CD4-positive, alpha-beta memory T cell (primary cell): Measurements from ENCODE around the gene MIR17HG. TPM values are rescaled to one million over a fixed set of nuclear protein-coding genes. Genes with fewer than 3 reads are reported as not detected.

Experiments used
- CTCF ChIA-PET: fragments of 350-600 bp; sonication (Branson Sonifier 250); formaldehyde crosslinking; loops from one replicate; lab custom pipeline; 2021; ENCODE audit warnings: inconsistent platforms; ENCODE audit not compliant: partially characterized antibody; lab: Charles Lee
- POLR2A ChIA-PET: fragments of 350-600 bp; sonication (Branson Sonifier 250); formaldehyde crosslinking; loops from one replicate; lab custom pipeline; 2021; ENCODE audit not compliant: partially characterized antibody; lab: Charles Lee
- DNase-seq, 5 donors: peaks; one replicate each; pipeline versions ENCODE4 v3.0.0 to v3.0.0-alpha.2; 2020 to 2022; ENCODE audit warnings: mixed read lengths in 1 of 5
- H3K27ac ChIP-seq: one replicate; pipeline ENCODE4 v1.7.0; 2013; ENCODE audit warnings: low read depth, low read length
- H3K27me3 ChIP-seq: 2 replicates; pipeline ENCODE4 v1.7.0; 2013; ENCODE audit warnings: mild to moderate bottlenecking, low read length, moderate library complexity; ENCODE audit not compliant: insufficient read depth
- H3K36me3 ChIP-seq: 2 replicates; pipeline ENCODE4 v1.7.0; 2013; ENCODE audit warnings: mild to moderate bottlenecking, low read length, moderate library complexity; ENCODE audit not compliant: insufficient read depth
- H3K4me1 ChIP-seq: 2 replicates; pipeline ENCODE4 v1.7.0; 2013; ENCODE audit warnings: mild to moderate bottlenecking, low read length, moderate library complexity; ENCODE audit not compliant: insufficient read depth
- H3K4me3 ChIP-seq, 2 donors: one replicate each; pipeline ENCODE4 v1.7.0; 2013; ENCODE audit warnings: low read length in 2 of 2, mild to moderate bottlenecking in 1 of 2
- H3K9me3 ChIP-seq, 2 donors: one replicate each; pipeline ENCODE4 v1.7.0; 2013; ENCODE audit warnings: low read length in 2 of 2, control low read depth in 1 of 2; ENCODE audit not compliant: control insufficient read depth in 1 of 2
- H3K27ac Mint-ChIP-seq, 7 donors: one replicate each; pipeline ENCODE4 v1.8.0; 2020 to 2021; ENCODE audit warnings: mixed read lengths in 7 of 7, mild to moderate bottlenecking in 6 of 7, inconsistent platforms in 3 of 7, moderate library complexity in 3 of 7
- H3K27me3 Mint-ChIP-seq, 2 donors: one replicate each; pipeline ENCODE4 v1.8.0; 2020 to 2021; ENCODE audit warnings: mixed read lengths in 2 of 2
- H3K36me3 Mint-ChIP-seq, 2 donors: one replicate each; pipeline ENCODE4 v1.8.0; 2020 to 2021; ENCODE audit warnings: mixed read lengths in 2 of 2, inconsistent platforms in 1 of 2, mild to moderate bottlenecking in 1 of 2
- H3K4me1 Mint-ChIP-seq, 4 donors: one replicate each; pipeline ENCODE4 v1.8.0; 2020 to 2021; ENCODE audit warnings: mixed read lengths in 4 of 4, mild to moderate bottlenecking in 1 of 4
- H3K4me3 Mint-ChIP-seq, 8 donors: one replicate each; pipeline ENCODE4 v1.8.0; 2020 to 2021; ENCODE audit warnings: mixed read lengths in 8 of 8, mild to moderate bottlenecking in 7 of 8, moderate library complexity in 6 of 8, inconsistent platforms in 3 of 8
- H3K9me3 Mint-ChIP-seq, 8 donors: one replicate each; pipeline ENCODE4 v1.8.0; 2020 to 2021; ENCODE audit warnings: mixed read lengths in 8 of 8, mild to moderate bottlenecking in 5 of 8, inconsistent platforms in 3 of 8, moderate library complexity in 1 of 8
- intact Hi-C: fragments of 100-400 bp; cut with micrococcal nuclease; formaldehyde crosslinking; loops from one replicate; pipeline ENCODE4 v1.15.1; 2023
- polyA plus RNA-seq, 2 donors: library from polyadenylated mRNA; unstranded; fragments of 300-500 nt; fragmentation: Illumina TruSeq; gene quantifications; one replicate each; pipeline ENCODE4 v1.2.3, GENCODE V29; 2021
- total RNA-seq, 2 experiments: library from RNA; stranded (reverse); gene quantifications; one replicate each; pipeline ENCODE4 v1.2.3, GENCODE V29; 2021

The MIR17HG gene
- total and polyA plus RNA-seq, 4 experiments from 2014 or later, result 0.18 to 13.2 (median 6.7) TPM

- peaks cover 8% of the 10 kb centered on the region for H3K27me3 ChIP-seq
- Mint-ChIP-seq H3K4me3 (peak overlapping the region; percentile 63 to 89 (median 70)), H3K27ac (peak overlapping the region in 1 of 7 donors; percentile 4), H3K4me1 (peaks cover 7 to 17% (median 14%) of the 10 kb centered on the region in 4 donors), H3K36me3 (no peaks in the 10 kb centered on the region), H3K9me3 (no peaks in the 10 kb centered on the region), H3K27me3 (peaks cover 11 to 15% of the 10 kb centered on the region in 2 donors)
- H3K9me3 ChIP-seq, result no peaks in the 10 kb centered on the region
- no peak for DNase-seq
- H3K4me1 ChIP-seq, result peaks cover 17% of the 10 kb centered on the region
- intact Hi-C loops, result no loop called here
- H3K36me3 ChIP-seq, result no peaks in the 10 kb centered on the region
- no peak overlapping the region for H3K27ac ChIP-seq
- CTCF ChIA-PET, result no interaction called here
- no peak overlapping the region for H3K4me3 ChIP-seq
- POLR2A ChIA-PET, result no interaction called here
Measured at GRCh38 chr13:91400063-91400399, 52.5 kb downstream of the MIR17HG start.

GRCh38 chr13:91400671-91401070 is 53.2 kb downstream of the MIR17HG start:
- Mint-ChIP-seq H3K27me3 (peaks cover 9 to 13% of the 10 kb centered on the region in 2 donors), H3K4me3 (peak overlapping the region in 2 of 8 donors; percentile 28 to 32), H3K9me3 (no peaks in the 10 kb centered on the region), H3K27ac (no peak overlapping the region), H3K4me1 (peaks cover 7 to 17% (median 14%) of the 10 kb centered on the region in 4 donors), H3K36me3 (no peaks in the 10 kb centered on the region)
- POLR2A ChIA-PET, result no interaction called here
- H3K4me3 ChIP-seq, result no peak overlapping the region
- CTCF ChIA-PET, result no interaction called here
- intact Hi-C loops, result no loop called here
- peaks cover 4% of the 10 kb centered on the region for H3K27me3 ChIP-seq
- peaks cover 17% of the 10 kb centered on the region for H3K4me1 ChIP-seq
- no peak for DNase-seq
- H3K36me3 ChIP-seq, result no peaks in the 10 kb centered on the region
- H3K9me3 ChIP-seq, result no peaks in the 10 kb centered on the region
- no peak overlapping the region for H3K27ac ChIP-seq

- peaks cover 0 to 2% (median 0%) of the 10 kb centered on the region in 8 donors for H3K9me3 Mint-ChIP-seq
- peaks cover 6 to 10% of the 10 kb centered on the region in 2 donors for H3K27me3 Mint-ChIP-seq
- Histone ChIP-seq H3K36me3 (no peaks in the 10 kb centered on the region), H3K4me3 (no peak overlapping the region), H3K27ac (no peak overlapping the region), H3K9me3 (no peaks in the 10 kb centered on the region), H3K4me1 (peaks cover 17% of the 10 kb centered on the region), H3K27me3 (no peaks in the 10 kb centered on the region)
- intact Hi-C loops, result no loop called here
- H3K27ac Mint-ChIP-seq, result no peak overlapping the region
- POLR2A ChIA-PET, result no interaction called here
- CTCF ChIA-PET, result no interaction called here
- DNase-seq, result no peak
- peaks cover 9 to 17% (median 14%) of the 10 kb centered on the region in 4 donors for H3K4me1 Mint-ChIP-seq
- H3K36me3 Mint-ChIP-seq, result no peaks in the 10 kb centered on the region
- no peak overlapping the region for H3K4me3 Mint-ChIP-seq
Measured at GRCh38 chr13:91401920-91402319, 54.4 kb downstream of the MIR17HG start.

Other genes starting within 250 kb of the MIR17HG start
- gene GPC5, start 50.9 kb downstream of the MIR17HG start, total RNA-seq, result under 1 TPM in 1 of 2 experiments, not detected in 1; 0.14 TPM
- not detected for gene GPC5, start 50.9 kb downstream of the MIR17HG start, polyA plus RNA-seq